ENCODE measurements around the gene BUB1B.

Gene BUB1B

DNA sequence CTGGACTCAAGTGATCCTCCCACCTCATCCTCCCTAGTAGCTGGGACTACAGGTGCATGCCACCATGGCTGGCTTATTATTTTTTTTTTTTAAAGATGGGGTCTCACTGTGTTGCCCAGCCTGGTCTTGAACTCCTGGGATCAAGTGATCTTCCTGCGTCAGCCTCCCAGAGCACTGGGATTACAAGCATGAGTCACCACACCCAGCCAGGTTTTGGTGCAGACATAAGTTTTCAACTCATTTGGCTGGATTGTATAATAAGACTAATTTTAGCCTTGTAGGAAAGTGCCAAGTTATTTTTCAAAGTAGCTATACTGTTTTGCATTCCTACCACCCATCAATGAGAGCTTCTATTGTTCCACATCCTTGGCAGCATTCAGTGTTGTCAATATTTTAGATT is 32.1 kb downstream of the BUB1B start:
- DNase-seq, result no peak

DNA sequence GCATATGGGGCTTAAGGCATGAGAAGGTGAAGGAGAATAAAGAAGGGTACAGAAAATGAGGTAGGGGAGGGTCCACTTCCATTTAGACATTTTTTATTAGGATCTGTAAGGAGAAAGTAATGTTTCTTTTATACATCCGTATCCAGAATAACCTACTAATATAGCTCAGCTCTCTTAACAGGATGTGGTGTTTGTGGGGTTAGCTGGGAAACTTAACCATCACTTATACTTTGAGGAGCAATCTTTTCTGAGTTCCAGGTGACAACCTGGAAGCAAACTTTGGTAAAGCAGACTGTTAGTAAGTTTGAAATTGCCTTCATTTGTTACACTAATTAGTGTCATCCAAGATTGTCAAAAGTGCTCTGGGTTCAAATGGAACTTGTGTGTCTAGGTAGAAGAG is 36.6 kb downstream of the BUB1B start:
- DNase-seq, result no peak

DNA sequence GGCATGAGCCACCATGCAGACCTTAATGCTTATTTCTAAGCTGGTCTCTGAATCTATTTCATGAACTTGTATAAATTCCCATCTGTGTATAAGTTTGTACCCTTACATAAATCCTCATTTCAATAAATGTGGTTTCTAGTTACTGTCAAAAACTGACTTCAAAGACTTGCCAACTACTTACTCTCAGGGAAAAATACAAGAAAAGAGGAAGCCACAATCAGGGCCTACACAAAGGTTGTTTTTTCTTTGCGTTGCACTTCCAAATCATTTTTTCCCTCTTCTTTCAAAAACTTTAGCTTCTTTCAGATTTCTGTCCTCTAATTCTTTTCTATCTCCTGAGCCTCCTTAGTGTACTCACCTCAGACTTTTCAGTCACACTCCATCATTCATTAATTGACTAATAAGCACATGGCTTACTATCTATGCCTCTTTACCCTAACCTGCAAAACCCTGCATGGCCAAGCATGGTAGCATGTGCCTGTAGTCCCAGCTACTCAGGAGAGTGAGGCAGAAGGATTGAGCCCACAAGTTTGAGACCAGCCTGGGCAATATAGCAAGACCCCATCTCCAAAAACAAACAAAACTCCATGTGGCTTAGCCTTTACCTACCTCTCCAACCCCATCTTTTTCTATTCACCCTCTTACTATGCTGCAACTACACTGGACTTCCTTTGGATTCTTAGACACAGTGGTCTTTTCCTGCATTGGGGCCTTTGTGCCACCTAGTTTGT is 37.7 kb downstream of the BUB1B start:
- no peak for DNase-seq

DNA sequence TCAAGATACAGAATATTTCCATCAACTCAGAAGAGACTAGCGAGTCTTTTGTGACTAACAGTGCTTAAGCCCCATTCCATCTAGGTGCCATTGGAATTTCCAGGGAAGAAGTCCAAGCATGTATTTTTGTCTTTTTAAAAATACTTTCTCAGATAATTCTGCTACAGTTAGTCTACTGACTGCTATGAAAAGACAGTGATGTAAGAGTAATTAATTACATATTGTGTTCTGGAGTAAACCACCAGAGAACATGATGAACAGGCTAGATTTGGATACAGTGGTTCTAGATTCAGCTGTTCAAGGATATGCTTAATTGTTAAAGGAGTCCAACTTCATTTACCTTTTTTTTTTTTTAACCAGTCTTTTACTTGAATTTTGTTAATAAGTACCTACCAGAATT is 43.2 kb downstream of the BUB1B start:
- DNase-seq, result no peak

DNA sequence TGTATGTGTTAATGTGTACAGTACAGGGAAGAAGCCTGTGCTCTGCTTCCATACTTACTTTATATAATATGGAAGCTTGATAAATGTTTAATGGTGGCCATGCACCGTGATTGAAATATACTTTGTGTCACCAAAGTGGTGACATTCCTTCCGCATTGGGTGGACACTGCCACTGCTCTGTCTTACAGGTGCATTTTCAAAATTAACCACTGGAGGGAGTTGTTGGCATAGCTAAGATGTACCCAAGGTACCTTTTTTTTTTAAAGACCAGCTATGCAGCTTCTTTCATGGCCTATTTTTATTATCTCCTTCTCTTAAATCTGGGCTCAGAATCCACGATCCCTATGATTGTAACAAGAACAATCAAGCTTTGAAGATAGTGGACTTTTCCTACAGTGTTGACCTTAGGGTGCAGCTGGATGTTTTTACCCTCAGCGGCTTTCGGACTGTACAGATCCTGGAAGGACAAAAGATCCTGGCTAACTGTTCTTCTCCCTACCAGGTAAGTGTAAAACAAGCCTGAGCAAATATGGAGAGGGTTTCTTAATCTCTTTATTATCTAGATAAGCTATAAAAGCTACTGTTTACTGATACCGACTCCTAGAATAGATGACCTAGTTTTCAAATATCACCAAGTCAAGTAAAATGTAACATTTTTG is 56.4 kb downstream of the BUB1B start:
- DNase-seq, result peak; percentile 68

DNA sequence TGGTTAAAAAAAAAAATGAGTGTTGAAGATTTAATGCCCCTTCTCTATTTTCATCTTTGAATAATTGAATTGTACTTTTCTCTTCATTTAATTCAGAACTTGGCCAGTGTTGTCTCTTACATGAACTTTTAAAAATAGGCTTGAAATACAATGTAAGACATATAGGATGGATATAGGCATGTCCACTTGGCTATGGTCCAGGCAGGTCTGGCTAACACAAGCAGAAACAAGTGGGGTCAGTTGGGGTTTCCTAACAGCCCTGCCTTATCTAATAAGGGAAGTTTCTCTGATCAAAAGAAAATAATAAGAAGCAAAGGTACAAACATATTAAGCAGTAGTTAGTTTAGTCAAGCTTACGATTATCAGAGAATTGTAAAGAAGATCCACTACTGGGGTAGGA is 58.9 kb downstream of the BUB1B start:
- no peak for DNase-seq

DNA sequence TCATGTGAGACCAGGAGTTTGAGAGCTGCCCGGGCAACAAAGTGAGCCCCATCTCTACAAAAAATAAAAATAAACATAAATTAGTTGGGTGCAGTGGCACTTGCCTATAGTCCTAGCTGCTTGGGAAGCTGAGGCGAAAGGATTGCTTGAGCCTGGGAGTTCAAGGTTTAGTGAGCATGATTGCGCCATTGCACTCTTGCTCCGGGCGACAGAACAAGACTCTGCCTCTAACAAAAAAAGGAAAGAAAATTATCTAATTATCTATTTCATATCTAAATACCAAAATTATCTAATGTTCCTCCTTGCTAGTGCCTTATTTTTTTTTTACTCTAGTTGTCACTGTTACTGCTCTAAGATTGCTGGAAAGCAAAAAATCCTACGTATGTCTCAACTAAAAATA is 61.3 kb downstream of the BUB1B start:
- no peak for DNase-seq

DNA sequence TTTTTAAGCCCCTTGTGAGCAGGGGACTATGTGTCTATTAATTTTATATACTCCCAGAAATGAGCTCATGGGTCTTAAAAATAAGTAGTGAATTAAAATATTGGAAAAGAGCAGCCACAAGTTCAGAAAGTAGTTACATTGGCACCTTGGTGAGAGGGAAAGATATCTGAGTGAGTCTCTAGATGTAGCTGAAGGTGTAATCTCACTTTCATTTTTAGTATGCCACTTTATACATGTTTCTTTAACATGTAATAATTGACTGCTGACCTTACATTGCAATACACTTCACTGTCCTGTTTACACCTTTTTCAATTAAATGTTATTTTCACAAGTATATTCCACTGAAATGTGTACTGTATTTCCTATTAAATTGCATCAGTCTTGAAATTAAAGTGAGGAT is 65.9 kb downstream of the BUB1B start:
- no peak for DNase-seq

DNA sequence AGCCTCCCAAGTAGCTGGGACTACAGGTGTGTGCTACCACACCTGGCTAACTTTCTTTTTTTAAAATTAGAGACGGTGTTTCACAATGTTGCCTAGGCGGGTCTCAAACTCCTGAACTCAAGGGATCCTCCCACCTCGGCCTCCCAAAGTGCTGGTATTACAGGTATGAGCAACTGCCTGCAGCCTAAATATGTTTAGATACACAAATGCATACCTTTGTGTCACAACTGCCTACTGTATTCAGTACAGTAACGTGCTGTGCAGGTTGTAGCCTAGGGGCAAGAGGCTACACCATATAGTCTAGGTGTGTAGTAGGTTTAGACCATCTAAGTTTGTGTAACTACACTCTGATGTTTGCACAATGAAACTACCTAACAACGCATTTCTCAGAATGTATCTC is 68.4 kb downstream of the BUB1B start:
- DNase-seq, result no peak

DNA sequence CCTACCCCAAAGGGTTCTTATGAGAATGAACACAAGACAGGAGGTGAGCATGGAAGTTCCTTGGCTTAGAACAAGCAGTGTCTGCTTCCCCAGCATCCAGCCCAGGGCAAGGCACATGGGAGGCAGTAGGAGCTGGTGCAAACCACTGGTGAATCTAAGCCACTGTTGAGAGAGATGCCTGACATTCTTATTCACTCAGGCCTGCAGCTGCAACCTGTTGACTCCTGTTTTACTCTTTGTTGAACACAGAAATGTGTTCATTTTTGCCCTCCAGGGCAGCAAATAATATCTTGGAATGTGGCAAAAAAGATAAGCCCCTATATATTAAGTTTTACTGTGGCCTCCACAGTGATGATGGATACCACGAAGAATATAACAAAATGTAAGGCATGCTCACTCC is 69.1 kb downstream of the BUB1B start:
- DNase-seq, result no peak

DNA sequence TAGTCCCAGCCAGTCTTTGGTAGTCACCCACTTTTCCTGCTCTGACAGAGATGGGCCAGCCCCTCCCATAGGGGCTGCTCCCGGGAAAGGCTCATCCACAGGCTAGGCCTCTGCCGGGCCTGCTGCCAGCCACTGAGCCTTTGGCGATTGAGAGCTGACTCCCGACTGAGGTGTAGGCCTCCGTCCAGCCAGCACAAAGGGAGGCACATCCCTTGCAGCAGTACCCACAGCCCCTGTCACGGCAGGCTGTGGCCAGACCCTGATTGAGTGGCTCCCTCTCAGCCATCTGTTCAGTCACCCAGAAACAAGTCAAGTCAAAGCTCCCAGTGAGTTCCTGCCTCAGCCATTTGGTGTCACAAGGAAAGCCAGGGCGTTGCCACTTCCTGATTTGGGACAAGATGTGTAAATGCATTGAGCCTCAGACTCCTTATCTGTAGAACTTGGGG is 71.8 kb downstream of the BUB1B start:
- DNase-seq, result no peak

DNA sequence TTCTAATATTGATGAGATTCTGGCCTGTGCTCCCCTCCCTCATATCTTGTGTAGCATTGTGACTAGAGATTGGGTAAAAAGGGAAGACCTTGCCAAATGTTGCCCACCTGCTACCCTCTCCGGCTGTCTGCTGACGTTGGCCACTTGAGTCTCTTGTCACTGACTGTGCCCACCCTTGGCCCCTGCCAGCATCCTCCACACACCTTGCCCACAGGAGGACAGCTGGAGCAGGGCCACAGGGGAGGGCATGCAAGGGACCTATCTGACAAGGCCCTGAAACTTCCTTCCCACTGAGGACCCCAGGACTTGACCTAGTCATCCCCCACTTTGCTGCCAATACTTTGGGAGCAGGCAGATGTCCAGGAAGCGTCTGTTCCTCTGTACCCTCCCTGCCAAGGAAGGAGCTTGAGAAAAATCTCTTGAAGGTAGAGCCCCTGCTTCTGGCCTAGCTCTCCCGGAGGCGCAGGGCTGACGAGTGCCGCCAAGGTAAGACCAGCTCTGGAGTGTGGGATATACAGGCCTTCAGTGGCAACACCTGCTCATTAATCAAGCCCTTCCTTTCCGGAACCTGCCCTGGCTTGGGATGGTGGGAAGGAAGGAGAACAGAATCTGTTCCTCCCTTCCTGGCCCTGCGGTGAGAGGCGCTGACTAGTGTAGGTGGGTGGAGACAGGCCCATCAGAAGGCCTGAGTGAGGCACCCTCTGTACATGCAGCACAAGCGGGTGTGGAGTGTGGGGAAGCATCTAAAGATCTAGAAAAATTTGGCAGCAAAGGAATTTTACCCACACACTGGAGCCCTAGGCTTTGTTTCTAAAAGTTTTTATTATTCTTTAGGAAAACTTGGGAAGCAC is 73.1 kb downstream of the BUB1B start:
- no peak for DNase-seq

DNA sequence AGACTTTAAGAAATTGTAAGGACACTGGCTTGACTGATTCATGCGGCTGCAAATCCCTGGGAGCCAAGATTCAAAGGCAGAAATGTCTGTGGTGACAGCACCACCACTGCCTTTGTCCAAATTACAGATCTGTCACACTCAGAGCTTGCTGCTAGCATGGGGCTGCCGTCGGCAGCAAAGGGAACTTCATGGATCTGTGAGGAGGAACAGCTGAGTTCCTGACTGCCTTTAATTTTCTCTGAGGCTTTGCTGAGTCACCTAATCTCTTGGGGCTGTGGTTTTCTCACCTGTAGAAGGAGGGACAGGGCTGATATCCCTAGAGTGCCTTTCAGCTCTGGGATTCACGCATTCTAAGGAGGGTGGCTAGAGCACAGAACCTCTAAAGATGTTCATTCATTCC is 73.9 kb downstream of the BUB1B start:
- no peak for DNase-seq

DNA sequence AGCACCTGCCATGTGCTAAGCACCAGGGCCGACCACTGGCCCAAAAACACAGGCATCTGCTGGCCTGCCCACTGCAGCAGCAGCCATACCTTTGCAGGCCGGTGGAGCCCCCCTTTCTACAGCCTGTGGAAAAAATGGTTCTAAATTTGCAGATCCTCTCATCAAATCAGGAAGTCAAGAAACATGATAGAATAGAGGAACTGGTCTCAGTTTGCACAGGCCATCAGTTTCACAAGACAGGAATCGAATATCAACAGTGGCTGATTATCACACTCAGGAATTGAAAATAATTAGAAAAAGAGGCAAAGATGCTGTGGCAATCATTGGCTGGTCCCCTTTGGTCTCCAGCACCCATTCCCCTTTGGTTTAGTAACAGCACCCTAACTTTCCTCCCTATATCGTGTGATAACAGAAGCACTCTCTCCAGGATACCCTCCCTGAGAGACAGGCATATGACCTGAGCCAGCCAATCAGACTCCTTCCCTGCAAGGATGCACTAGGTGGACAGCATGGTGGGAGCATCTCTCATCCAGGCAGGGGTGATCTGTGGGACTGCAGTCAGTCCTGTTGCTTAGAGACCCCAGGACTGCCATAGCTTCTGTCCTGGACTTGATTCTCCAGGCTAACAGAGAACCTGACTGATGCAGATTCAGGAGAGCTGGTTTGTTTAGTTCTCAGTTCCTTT is 74.5 kb downstream of the BUB1B start:
- DNase-seq, result no peak

DNA sequence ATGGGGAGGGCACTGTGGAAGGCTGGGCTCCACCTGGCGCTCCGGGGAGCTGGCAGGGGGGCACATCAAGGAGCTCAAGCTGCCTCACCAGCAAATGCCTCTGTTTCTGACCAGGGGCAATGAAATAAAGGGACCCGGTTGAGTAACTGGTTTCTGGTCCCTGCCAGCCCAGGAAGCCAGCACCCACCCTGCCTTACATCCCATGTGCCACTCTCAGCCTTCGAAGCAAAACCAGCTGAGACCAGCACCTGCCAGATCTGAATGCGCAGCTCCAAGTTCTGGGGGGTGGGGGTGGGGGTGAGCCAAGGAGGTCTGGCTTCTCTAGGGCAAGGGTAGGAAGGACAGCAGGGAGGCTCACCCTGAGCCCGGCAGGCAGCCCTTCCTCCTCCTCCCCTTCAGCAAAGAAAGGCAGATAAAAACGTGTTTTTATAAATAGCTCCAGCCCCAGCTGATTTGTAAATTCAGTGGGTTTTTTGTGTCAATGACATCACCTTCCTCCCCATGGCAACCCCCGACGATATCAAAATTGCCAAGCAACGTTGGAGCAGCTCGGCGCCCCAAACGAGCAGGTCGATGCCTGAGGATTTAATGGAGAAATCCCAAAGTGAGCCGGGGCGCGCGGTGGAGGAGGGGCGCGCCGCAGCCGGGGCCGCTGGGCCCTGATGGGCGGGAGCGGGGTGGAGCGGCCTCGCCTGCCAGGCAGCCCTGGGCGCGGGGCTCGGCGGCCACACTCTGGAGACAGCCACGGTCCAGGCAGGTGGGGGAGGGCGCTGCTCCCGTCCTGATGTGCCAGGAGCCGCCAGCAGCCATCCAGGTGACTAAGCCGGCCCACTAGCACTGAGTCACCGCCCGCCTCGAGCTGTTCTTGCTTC is 77.9 kb downstream of the BUB1B start, which contains the start of gene PAK6:
PAK6 (plus strand) TSS at position 532 of the 872 bp plus-strand sequence. CDS start 25,723 bp downstream, outside the sequence.
- peak; percentile 76 for DNase-seq

DNA sequence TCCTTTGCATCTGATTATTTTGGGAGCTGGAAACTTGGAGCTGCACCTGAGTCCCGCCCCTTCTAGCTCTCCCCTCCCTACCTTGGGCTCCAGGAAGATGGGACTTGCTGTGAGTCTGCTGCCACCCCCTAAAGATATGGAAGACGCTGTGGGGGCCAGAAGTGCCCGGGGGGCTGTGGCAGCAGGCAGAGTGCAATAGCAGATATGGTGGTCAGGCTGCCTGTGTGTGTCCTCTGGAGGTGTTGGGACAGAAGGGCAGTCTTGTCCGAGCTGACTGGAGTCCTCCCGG is 78.5 kb downstream of the BUB1B start:
- no peak for DNase-seq

DNA sequence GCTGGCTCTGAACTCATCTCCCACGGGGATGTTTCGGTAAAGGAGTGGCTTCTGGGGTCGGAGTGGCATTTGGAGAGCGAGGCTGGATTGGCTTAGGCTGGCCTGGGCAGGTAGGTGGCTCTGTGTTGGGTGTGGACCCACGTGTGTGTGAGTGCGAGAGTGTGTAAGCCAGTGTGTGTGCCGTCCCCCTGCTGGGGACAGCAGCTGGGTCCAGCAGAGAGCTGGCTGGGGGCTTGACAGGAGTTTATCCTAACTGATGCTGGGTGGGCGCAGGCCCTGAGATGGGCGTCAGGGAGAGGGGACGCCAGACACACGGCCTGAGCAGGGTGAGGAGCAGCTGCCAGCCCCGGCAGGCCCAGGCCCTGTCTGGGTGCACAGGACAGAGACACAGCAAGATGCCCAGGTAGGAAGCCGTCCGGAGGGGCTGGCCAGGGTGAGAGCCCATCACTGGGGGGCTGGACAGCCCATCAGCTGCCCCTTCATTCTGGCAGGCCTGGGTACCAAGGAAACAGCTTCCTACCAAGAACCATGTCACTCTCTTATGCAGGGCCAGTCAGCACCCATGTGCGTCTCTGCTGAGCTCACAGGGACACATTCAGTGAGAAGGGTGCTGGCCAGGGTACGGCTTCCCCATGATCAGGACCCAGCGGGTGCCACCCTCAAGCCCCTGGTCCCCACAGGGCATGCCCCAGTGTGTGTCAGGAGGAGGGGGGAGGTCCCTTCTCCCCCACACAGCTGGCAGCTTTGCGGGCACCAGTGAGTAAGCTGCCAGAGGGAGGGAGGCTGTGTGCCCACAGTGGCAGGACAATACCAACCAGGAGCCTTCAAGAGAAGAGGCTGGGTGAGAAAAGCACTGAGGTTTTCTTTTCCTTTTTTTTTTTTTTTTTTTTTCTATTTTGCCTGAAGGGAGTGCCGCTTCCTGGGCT is 79.1 kb downstream of the BUB1B start:
- no peak for DNase-seq

DNA sequence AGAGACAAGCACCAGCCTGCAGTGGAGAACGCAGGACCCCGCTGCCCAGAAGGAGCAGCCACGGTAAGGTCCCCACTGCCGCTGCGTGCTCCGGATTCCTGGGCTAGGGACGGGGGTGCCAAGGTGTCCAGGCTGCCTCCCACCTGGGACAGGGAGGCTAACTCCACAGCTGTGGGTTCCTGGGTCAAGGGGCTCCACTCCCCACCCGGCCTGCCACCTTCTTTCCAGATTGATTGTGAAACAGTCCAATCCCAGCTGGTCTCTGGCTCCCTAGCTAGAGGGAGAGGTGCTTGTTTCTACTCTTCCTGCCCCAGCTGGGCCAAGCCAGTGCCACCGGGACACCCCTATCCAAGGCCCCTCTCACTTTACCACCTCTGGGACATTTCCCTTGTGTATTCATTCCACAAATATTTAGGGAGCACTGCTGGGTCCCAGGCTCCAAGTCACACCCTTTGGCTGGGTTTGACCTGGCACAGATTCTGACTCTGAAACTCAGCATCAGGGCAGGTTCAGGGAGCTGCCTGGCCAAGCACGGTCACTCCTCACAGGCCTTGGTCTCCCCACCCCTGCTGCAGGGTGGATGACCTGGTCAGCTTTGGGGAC is 79.9 kb downstream of the BUB1B start:
- DNase-seq, result no peak

DNA sequence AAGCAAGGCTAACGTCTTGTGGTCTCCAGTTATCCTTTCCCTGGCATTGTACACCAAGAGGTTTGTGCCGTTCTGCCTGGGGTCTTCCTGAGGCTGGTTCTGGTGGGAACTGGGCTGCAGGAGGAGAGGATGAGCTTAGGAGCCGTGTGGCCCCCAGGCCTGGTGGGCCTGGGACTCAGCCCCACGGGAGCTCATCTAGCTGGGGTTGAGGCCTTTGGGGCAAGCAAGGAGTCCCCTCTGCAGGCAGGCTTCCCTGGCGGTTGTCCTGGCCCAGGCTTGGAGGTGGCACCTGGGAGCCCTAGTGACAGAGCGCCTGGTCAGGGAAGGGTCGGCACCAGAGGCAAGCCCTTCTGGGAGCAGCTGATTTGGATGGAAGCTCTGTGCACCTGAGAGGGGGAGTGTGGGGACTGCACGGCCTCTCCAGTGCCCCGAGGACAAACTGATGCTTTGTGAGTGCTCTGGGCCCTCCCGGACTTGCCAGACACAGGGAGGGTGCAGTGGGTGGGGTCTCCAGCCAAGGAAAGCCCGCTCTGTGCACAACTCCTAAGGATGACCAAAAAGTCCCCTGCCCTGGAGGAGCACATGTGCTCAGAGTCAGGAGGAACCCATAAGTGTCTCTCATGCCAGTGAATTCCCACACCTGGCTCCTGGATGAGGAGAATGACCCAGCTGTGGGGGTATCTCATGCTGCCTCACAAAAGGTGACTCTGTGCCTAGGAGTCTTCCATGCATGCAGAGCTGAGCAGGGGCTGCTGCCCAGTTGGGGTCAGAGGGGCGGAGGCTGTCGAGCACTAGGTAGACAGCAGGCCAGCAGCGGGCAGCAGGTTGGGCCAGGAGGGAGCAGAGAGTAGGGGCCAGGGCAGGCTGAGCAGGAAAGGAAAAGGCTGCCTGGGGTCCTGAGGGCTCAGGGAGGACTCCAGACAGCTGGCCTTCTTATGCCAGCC is 80.7 kb downstream of the BUB1B start:
- no peak for DNase-seq

DNA sequence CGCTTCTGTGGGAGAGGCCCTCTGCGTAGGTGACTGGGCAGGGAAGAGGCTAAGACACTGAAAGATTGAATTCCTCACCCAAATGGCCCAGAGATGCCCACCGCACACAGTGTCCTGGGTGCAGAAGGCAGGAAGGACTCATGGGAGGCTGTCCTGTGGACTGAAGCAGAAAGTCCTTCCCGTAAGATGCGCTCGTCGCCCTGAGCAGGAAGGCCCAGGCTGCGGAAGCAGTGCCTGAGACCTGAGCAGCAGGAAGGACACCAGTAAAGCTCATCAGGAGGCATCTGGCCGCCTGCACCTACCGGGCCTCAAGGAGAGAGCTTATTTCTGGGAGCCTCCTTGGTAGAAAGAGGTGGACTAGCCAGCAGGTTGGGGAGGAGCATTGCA is 81.3 kb downstream of the BUB1B start:
- no peak for DNase-seq
